Activated CD4-positive, alpha-beta T cell treated with anti-CD3 and anti-CD28 coated beads, Interleukin-2, amount 50 U/mL, for 24 hours (primary cell): ENCODE data around the gene POU5F2.

Experiments used
- DNase-seq, 2 donors: peaks; one replicate each; pipeline ENCODE4 v3.0.0-alpha.2; 2020; ENCODE audit warnings: low read depth in 1 of 2, low spot score in 1 of 2

Gene POU5F2

GRCh38 chr5:93741136-93741811, at the start of gene POU5F2:
TSS of gene POU5F2 (minus strand) at chr5:93741600. CDS start at chr5:93741563, 37 bp downstream.
- DNase-seq = no peak

- no peak for DNase-seq
Measured at GRCh38 chr5:93790401-93790800, 49.0 kb upstream of the POU5F2 start.

DNA sequence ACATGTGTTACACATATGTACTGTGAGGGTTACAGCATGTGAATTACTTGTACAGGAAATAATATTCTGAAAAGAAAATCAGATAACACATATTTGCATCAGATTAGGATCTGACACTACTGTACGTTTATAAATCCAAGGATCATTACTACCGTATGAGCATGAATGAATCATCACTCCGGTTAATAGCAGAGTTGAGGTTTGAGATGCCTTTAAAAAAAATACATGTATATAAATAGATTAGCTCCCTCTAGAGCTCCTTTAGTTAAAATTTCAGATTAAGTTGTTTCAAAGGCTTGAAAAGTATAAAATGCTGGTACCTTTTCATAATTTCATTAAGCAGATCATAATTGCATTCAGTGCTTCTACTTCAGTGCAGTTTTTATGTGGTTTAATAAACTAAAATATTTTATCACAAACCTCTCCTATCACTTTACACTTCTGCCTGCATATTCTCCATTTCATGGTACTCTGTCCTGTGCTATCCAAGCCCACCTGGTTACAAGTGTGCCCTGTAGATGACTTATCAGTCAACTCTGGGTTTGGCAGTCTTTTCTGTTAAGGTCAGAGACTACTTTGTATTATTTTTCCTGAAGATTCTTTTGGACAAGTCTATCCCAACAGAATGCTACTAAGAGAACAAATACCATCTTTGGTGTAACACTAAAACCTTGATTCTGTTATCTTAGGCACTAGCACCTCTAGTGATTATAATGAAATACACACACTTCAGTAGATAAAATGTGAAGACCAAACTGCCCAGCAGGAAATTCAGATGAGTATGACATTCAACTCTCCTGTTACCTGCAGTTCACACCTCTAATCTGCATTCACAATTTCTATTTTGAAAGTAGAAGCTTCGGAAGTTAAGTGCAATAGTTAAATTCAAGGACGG, 48.0 kb upstream of the POU5F2 start:
- DNase-seq = no peak

GRCh38 chr5:93787598-93787997, 46.2 kb upstream of the POU5F2 start:
- no peak for DNase-seq

GRCh38 chr5:93785475-93785874, 44.1 kb upstream of the POU5F2 start:
- DNase-seq = no peak

GRCh38 chr5:93782978-93783377, 41.6 kb upstream of the POU5F2 start:
- no peak for DNase-seq

DNA sequence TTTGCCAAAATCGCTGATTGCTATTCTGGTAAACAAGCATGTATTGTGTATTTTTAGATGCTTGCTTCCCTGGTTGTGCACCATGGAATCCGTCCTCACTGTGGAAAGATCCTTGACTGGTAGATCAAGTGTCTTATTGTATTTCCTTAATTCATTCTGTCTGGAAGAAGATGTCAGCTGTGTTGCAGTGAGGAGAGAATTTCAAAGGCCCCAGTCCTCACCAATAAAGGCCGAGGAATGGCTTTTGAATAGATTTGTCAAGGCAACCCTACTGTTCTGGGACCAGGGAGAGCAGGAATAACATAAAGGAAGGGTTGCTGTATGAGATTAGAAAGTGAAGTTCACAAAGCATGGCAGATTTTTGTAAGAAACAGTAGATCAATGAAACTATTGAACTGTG, 36.2 kb upstream of the POU5F2 start:
- no peak for DNase-seq

- no peak for DNase-seq
Measured at GRCh38 chr5:93756372-93756771, 15.0 kb upstream of the POU5F2 start.

DNA sequence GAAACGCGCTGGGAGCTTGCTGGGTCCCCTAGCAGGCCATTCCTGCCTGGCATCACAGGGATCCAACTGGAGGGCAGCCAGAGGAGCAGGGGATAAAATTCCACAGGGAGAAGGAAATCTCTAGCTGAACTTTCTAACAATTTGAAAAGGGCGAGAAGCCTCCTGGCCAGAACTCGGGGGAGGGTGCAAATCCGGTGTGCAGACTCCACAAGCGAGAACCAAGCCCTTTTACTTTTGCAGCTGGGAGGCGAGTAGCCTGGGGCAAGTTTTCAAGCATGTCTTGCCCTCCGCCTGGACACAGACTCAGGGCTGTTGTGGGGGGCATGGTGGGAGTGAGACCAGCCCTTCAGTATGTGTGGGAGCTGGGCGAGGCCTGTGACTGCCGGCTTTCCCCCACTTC, 14.3 kb upstream of the POU5F2 start:
- DNase-seq = no peak

GRCh38 chr5:93748875-93749397, 7.5 kb upstream of the POU5F2 start:
- DNase-seq = no peak

- DNase-seq = no peak
Measured at GRCh38 chr5:93746406-93747056, 5.1 kb upstream of the POU5F2 start.

DNA sequence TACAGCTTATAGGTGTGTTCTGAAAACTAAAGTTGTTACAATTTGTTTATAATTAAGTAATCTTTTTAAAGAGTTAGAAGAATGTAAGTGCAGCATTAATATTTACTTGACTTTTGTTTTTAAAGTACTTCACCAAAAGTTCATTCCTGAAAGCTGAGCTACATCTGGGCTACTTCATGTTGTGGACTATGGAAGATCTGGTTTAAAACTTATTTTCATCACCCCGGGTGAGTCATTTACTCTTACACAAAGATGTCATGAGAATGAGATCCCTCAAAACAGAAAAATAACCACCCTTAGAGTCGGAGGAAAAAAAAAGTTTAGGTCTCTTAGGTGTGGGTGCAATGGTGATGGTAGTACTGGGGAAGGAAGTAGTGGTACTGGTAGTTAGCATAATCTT, 5.1 kb downstream of the POU5F2 start:
- no peak for DNase-seq

DNA sequence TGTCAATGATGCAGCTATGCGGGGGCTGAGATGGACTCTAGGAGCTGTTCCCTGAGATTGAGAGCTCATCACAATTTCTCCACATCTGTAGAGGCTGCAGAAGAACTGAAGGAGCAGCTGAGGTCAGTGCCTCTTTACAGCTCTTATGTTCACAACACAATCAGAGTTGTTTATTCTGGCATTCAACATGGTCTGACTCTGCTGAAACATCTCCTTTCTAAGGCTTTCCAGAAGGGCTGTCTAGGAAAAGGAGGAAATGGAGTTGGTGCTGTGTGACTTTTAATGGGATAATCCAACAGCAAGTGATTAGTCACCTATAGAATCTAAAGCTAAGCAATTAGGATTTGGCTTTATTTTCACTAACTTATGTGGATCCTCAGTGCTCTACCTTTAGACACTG, 6.0 kb downstream of the POU5F2 start:
- no peak for DNase-seq

DNA sequence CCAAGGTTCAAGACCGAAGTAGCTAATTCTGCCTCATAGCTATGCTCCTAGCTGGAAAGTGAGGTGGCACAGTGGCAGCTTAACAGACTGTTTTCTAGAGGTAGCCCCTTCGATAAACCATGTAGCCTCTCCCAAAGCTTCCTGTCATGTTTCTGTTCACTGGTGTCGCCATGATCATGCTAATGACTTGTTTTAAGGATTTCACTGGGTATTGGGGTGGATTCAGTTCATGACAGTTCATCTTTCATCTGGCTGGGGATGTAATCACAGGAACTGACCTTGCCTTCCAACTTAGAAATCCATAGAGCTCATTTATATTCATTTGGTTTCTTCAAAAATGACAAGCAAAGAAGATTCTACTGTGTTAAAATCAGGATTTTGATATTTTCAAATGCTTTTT, 9.4 kb downstream of the POU5F2 start:
- DNase-seq = no peak

DNA sequence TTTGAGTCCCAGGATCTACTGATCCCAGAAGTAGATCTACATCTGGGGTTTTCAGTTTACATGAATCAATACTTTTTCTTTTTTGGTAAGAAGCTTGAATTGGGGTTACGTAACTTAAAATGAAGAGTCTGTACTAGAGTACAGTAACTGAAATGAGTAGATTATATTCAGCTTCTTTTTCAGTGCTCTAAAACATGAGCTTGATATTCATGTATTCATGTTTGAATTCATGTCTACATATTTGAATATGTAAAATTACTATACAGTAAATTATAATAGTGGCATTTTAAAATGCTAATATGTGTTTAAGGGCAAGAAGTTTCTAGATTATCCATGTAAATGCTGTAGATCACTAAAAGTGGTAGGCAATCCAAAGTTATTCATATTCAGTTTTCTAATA, 14.8 kb downstream of the POU5F2 start:
- no peak for DNase-seq

DNA sequence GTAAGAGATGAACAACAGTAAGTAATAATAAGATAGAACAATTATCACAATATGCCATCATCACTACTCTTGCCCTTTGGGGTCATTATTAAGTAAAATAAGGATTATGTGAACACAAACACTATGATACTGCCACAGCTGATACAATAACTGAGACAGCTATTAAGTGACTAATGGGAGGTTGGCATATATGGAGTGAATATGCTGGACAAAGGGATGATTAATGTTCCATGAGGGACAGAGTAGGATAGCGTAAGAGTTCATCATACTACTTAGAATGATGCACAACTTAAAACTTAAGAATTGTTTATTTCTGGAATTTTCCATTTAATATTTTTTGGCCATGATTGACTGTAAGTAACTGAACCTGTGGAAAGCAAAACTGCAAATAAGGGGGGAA, 16.6 kb downstream of the POU5F2 start:
- no peak for DNase-seq

- no peak for DNase-seq
Measured at GRCh38 chr5:93723681-93724080, 17.7 kb downstream of the POU5F2 start.

DNA sequence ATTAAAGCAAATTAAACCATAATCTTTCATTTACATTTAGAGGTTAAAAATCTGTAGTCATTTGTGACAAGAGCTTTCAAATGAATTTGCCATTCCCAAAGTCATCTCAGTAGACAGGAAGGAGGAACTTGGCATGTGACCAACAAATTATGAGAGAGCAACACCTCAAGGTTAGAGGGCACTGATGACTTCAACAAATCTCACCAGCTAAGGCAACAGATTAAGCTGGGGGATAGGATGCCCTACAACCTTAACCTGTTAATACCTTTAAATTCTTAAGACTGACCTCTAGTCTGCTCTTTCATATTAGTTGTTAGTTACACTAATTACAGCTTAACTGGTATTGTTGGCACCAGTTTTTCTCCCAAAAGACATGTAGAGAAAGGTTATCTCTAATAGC, 18.4 kb downstream of the POU5F2 start:
- no peak for DNase-seq

- no peak for DNase-seq
Measured at GRCh38 chr5:93722588-93722987, 18.8 kb downstream of the POU5F2 start.

GRCh38 chr5:93721511-93721910, 19.9 kb downstream of the POU5F2 start:
- DNase-seq = no peak

GRCh38 chr5:93721071-93721470, 20.3 kb downstream of the POU5F2 start:
- DNase-seq = no peak

- no peak for DNase-seq
Measured at GRCh38 chr5:93717162-93717561, 24.2 kb downstream of the POU5F2 start.
